WTC11 (cell line): Measurements from ENCODE around the gene ZFYVE26. TPM values are rescaled to one million over a fixed set of nuclear protein-coding genes. Genes with fewer than 3 reads are reported as not detected.

Source experiments
- ATAC-seq: fragments of 200-7000 bp; cut with Tn5 transposase; 2 replicates; pipeline ENCODE4 v1.10.0; 2021; ENCODE audit warnings: mild to moderate bottlenecking, moderate library complexity
- CTCF ChIA-PET: fragments of 300-600 bp; sonication (Branson Sonifier 250); formaldehyde crosslinking; loops from one replicate; lab custom pipeline; 2021; ENCODE audit warnings: antibody characterized with exemption; lab: Charles Lee
- POLR2A ChIA-PET: fragments of 350-600 bp; sonication (Branson Sonifier 250); formaldehyde crosslinking; loops from one replicate; lab custom pipeline; 2021; ENCODE audit warnings: antibody characterized with exemption; lab: Charles Lee
- DNase-seq: peaks from one replicate; pipeline ENCODE4 v3.0.0; 2021; ENCODE audit warnings: low spot score
- H3K27ac Mint-ChIP-seq: 2 replicates; pipeline ENCODE4 v1.8.0; 2021; ENCODE audit warnings: mixed read lengths
- H3K27me3 Mint-ChIP-seq: 2 replicates; pipeline ENCODE4 v1.8.0; 2021; ENCODE audit warnings: low read depth, mild to moderate bottlenecking, moderate library complexity, mixed read lengths
- H3K36me3 Mint-ChIP-seq: 2 replicates; pipeline ENCODE4 v1.8.0; 2021; ENCODE audit warnings: mixed read lengths
- H3K4me1 Mint-ChIP-seq: 2 replicates; pipeline ENCODE4 v1.8.0; 2022; ENCODE audit warnings: mixed read lengths
- H3K4me3 Mint-ChIP-seq: 2 replicates; pipeline ENCODE4 v1.8.0; 2021; ENCODE audit warnings: mild to moderate bottlenecking, moderate library complexity, mixed read lengths
- H3K9me3 Mint-ChIP-seq: 2 replicates; pipeline ENCODE4 v1.8.0; 2021; ENCODE audit warnings: mixed read lengths
- AR ChIP-seq: fragments of 250-450 bp; sonication (Bioruptor Pico); IDR thresholded peaks from 2 replicates; pipeline ENCODE4 v1.9.0; 2021; ENCODE audit warnings: mild to moderate bottlenecking
- ATF3 ChIP-seq: sonication (generic); formaldehyde crosslinking; conservative IDR thresholded peaks from 2 replicates; pipeline ENCODE4 v1.8.1; 2022; ENCODE audit warnings: mild to moderate bottlenecking, missing genetic modification reagents
- CBFB ChIP-seq: sonication (generic); formaldehyde crosslinking; IDR thresholded peaks from 2 replicates; pipeline ENCODE4 v1.8.1; 2022; ENCODE audit warnings: mild to moderate bottlenecking, low read depth, missing genetic modification reagents
- CDX4 ChIP-seq: fragments of 250-450 bp; sonication (Bioruptor Pico); IDR thresholded peaks from 2 replicates; pipeline ENCODE4 v1.9.0; 2021; ENCODE audit warnings: moderate library complexity, mild to moderate bottlenecking, inconsistent platforms, borderline replicate concordance
- CREB1 ChIP-seq: sonication (generic); formaldehyde crosslinking; IDR thresholded peaks from 2 replicates; pipeline ENCODE4 v1.8.0; 2023; ENCODE audit warnings: mild to moderate bottlenecking, missing genetic modification reagents
- CREM ChIP-seq: sonication (generic); formaldehyde crosslinking; IDR thresholded peaks from 2 replicates; pipeline ENCODE4 v1.8.1; 2022; ENCODE audit warnings: mild to moderate bottlenecking, missing genetic modification reagents, moderate library complexity
- ELF4 ChIP-seq: sonication (generic); formaldehyde crosslinking; IDR thresholded peaks from 2 replicates; pipeline ENCODE4 v1.8.1; 2022; ENCODE audit warnings: low read depth, mild to moderate bottlenecking, moderate library complexity, missing genetic modification reagents
- ESRRA ChIP-seq: sonication (generic); formaldehyde crosslinking; IDR thresholded peaks from 2 replicates; pipeline ENCODE4 v1.8.1; 2022; ENCODE audit warnings: mild to moderate bottlenecking, missing genetic modification reagents, borderline replicate concordance
- FOXJ3 ChIP-seq: sonication (generic); formaldehyde crosslinking; IDR thresholded peaks from 2 replicates; pipeline ENCODE4 v1.9.0; 2021; ENCODE audit warnings: missing genetic modification reagents, mild to moderate bottlenecking, borderline replicate concordance
- FOXK1 ChIP-seq: sonication (generic); formaldehyde crosslinking; IDR thresholded peaks from 2 replicates; pipeline ENCODE4 v1.8.0; 2022; ENCODE audit warnings: mild to moderate bottlenecking, moderate library complexity, missing genetic modification reagents
- FOXP1 ChIP-seq: sonication (generic); formaldehyde crosslinking; IDR thresholded peaks from 2 replicates; pipeline ENCODE4 v1.8.0; 2022; ENCODE audit warnings: missing genetic modification reagents, mild to moderate bottlenecking, moderate library complexity, borderline replicate concordance
- FOXP4 ChIP-seq: sonication (generic); formaldehyde crosslinking; IDR thresholded peaks from 2 replicates; pipeline ENCODE4 v1.8.0; 2022; ENCODE audit warnings: mild to moderate bottlenecking, missing genetic modification reagents
- GRHL2 ChIP-seq: fragments of 250-450 bp; sonication (Bioruptor Pico); IDR thresholded peaks from 2 replicates; pipeline ENCODE4 v1.8.0; 2022; ENCODE audit warnings: mild to moderate bottlenecking, moderate library complexity; ENCODE audit not compliant: insufficient replicate concordance, severe bottlenecking
- NR2C2 ChIP-seq: sonication (generic); formaldehyde crosslinking; IDR thresholded peaks from 2 replicates; pipeline ENCODE4 v1.8.0; 2022; ENCODE audit warnings: mild to moderate bottlenecking, missing genetic modification reagents
- NR3C1 ChIP-seq: sonication (generic); formaldehyde crosslinking; conservative IDR thresholded peaks from 2 replicates; pipeline ENCODE4 v1.8.1; 2023; ENCODE audit warnings: low read depth, mild to moderate bottlenecking, missing genetic modification reagents
- PRDM15 ChIP-seq: sonication (generic); formaldehyde crosslinking; IDR thresholded peaks from 2 replicates; pipeline ENCODE4 v1.8.0; 2022; ENCODE audit warnings: missing genetic modification reagents
- PREB ChIP-seq: sonication (generic); formaldehyde crosslinking; IDR thresholded peaks from 2 replicates; pipeline ENCODE4 v1.8.1; 2022; ENCODE audit warnings: mild to moderate bottlenecking, missing genetic modification reagents, moderate library complexity, borderline replicate concordance
- PRRX2 ChIP-seq: fragments of 250-450 bp; sonication (Bioruptor Pico); IDR thresholded peaks from 2 replicates; pipeline ENCODE4 v1.8.0; 2021; ENCODE audit warnings: mild to moderate bottlenecking
- TCF7 ChIP-seq: sonication (generic); formaldehyde crosslinking; IDR thresholded peaks from 2 replicates; pipeline ENCODE4 v1.8.0; 2022; ENCODE audit warnings: mild to moderate bottlenecking, low read depth, missing genetic modification reagents, moderate library complexity
- ZNF121 ChIP-seq: sonication (generic); formaldehyde crosslinking; IDR thresholded peaks from 2 replicates; pipeline ENCODE4 v1.8.0; 2023; ENCODE audit warnings: missing genetic modification reagents
- ZNF396 ChIP-seq: fragments of 250-450 bp; sonication (Bioruptor Pico); IDR thresholded peaks from 2 replicates; pipeline ENCODE4 v1.8.0; 2021; ENCODE audit warnings: mild to moderate bottlenecking, moderate library complexity, borderline replicate concordance
- ZNF671 ChIP-seq: fragments of 250-450 bp; sonication (Bioruptor Pico); IDR thresholded peaks from 2 replicates; pipeline ENCODE4 v1.8.0; 2021; ENCODE audit warnings: mild to moderate bottlenecking
- total RNA-seq: library from RNA; stranded (reverse); gene quantifications from 3 replicates; pipeline ENCODE4 v1.2.3, GENCODE V29; 2021
- TF ChIP-seq, protein P1 (sequence below): sonication (generic); formaldehyde crosslinking; IDR thresholded peaks from 2 replicates; pipeline ENCODE4 v1.8.0; 2023; ENCODE audit warnings: missing genetic modification reagents

ZFYVE26 gene
- total RNA-seq, 1 experiment from 2014 or later = 25.8 TPM

DNA sequence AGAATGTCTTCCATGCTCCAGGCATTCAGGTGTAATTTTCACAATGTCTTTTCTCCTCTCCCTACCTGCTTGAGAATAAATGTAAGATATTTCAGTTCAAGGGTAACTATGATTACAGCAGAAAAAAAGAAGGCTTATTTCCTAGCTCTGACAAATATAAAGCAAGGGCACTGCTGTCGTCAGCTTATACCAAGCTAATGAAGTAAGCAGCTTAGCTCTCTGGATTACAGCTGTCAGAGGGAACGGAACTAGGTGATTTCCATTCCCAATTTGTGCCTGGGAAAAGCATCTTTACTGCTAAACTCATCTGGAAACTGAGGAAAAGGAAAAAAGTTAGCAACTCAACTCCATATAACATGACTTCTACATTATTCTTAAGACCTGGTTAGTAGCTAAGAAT, 56.5 kb downstream of the ZFYVE26 start:
- Mint-ChIP-seq H3K27ac (no peak overlapping the region), H3K27me3 (no peaks in the 10 kb centered on the region), H3K9me3 (no peaks in the 10 kb centered on the region), H3K4me3 (no peak overlapping the region), H3K4me1 (no peaks in the 10 kb centered on the region), H3K36me3 (peaks cover 25% of the 10 kb centered on the region)
- TF ChIP-seq AR (CRISPR knock-in tag) = no peak
- no peak for TF ChIP-seq ZNF396 (CRISPR knock-in tag)
- TF ChIP-seq PRRX2 (CRISPR knock-in tag) = no peak
- TF ChIP-seq FOXJ3 = no peak
- no peak for TF ChIP-seq CDX4 (CRISPR knock-in tag)
- TF ChIP-seq FOXK1 = no peak
- TF ChIP-seq TCF7 (CRISPR knock-in tag) = no peak
- no peak for TF ChIP-seq GRHL2 (CRISPR knock-in tag)
- TF ChIP-seq, protein P1, sequence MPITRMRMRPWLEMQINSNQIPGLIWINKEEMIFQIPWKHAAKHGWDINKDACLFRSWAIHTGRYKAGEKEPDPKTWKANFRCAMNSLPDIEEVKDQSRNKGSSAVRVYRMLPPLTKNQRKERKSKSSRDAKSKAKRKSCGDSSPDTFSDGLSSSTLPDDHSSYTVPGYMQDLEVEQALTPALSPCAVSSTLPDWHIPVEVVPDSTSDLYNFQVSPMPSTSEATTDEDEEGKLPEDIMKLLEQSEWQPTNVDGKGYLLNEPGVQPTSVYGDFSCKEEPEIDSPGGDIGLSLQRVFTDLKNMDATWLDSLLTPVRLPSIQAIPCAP (CRISPR knock-in tag) = no peak
- no peak for TF ChIP-seq CREM
- no peak for TF ChIP-seq CREB1 (CRISPR knock-in tag)
- no peak for TF ChIP-seq ESRRA (CRISPR knock-in tag)
- no peak for TF ChIP-seq ATF3 (CRISPR knock-in tag)
- TF ChIP-seq PRDM15 (CRISPR knock-in tag) = no peak
- TF ChIP-seq ELF4 (CRISPR knock-in tag) = no peak
- POLR2A ChIA-PET = no interaction called here
- ATAC-seq (no peak), DNase-seq (no peak)
- CTCF ChIA-PET = interaction anchor here (1.2 kb wide), 1 partner anchor 233 kb away, joined by 3 read pairs; no protein-coding TSS in a partner anchor

DNA sequence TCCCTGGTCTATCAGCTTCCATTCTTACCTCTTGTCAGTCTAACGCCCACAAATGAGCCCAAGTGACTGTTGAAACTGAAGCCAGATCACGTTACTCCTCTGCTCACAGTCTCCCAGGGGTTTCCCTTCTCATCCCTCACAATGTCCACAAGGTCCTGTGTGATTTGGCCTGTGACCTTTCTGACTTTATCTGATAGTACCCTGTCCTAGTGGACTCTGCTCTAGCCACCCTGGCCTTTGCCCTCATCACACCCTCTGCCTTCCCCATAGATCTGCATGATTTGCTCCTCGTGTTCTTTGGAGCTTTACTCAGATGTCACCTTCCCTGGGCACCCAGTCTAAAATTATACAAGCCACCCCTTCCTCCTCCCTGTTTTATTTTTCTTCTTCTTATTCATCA, 59.2 kb downstream of the ZFYVE26 start:
- Mint-ChIP-seq H3K4me3 (no peak overlapping the region), H3K9me3 (no peaks in the 10 kb centered on the region), H3K27me3 (no peaks in the 10 kb centered on the region), H3K27ac (no peak overlapping the region), H3K4me1 (no peaks in the 10 kb centered on the region), H3K36me3 (peaks cover 34% of the 10 kb centered on the region)
- ATAC-seq (no peak), DNase-seq (no peak)
- ChIA-PET POLR2A (no interaction called here), CTCF (no interaction called here)
- TF ChIP-seq CBFB = no peak
- no peak for TF ChIP-seq ZNF671 (CRISPR knock-in tag)
- no peak for TF ChIP-seq FOXP4 (CRISPR knock-in tag)
- no peak for TF ChIP-seq FOXP1 (CRISPR knock-in tag)
- no peak for TF ChIP-seq ZNF121 (CRISPR knock-in tag)
- no peak for TF ChIP-seq PREB (CRISPR knock-in tag)
- TF ChIP-seq NR2C2 = no peak
- no peak for TF ChIP-seq NR3C1 (CRISPR knock-in tag)
